HCT116 (cell line): ENCODE measurements around the gene GOLGA8R. TPM values are rescaled to one million over a fixed set of nuclear protein-coding genes. Genes with fewer than 3 reads are reported as not detected.
A peak's percentile ranks its signal among the peaks of the same experiment; 100 is the strongest.
"Not testable (repeated sequence)": the region's sequence is repeated elsewhere in the genome, so short reads cannot be mapped to it uniquely, and the experiment has no call there.

Experiments used
- ATAC-seq: fragments of 200-7000 bp; cut with Tn5 transposase; 2 replicates; pipeline ENCODE4 v1.9.1; 2020; ENCODE audit warnings: mild to moderate bottlenecking, moderate library complexity
- BruUV-seq: library from RNA; stranded (reverse); fragments of 400-500 nt; replicated peaks from 2 replicates; lab custom pipeline; 2021; lab: Mats Ljungman, UMichigan
- CTCF ChIA-PET: fragments of 300-600 bp; sonication (Branson Sonifier 250); formaldehyde crosslinking; loops from one replicate; lab custom pipeline; 2021; ENCODE audit warnings: antibody characterized with exemption; lab: Charles Lee
- POLR2A ChIA-PET: fragments of 300-600, 350-600 bp; sonication (Branson Sonifier 250); formaldehyde crosslinking; loops from one replicate; lab custom pipeline; 2021; ENCODE audit warnings: antibody characterized with exemption; lab: Charles Lee
- RAD21 ChIA-PET, 2 experiments: fragments of 300-600 bp; sonication (Branson Sonifier 250); formaldehyde crosslinking; loops; one replicate each; lab custom pipeline; 2023; ENCODE audit warnings: low total read pairs in 2 of 2; ENCODE audit not compliant: uncharacterized antibody in 2 of 2, unreplicated experiment in 2 of 2, low non-redundant PET in 1 of 2; lab: Charles Lee
- DNase-seq: peaks from one replicate; pipeline ENCODE4 v3.0.0-alpha.2; 2010; ENCODE audit warnings: low read depth, low spot score
- H2AFZ ChIP-seq: fragments of 200-600 bp; shearing (Covaris generic), sonication (generic); 2 replicates; pipeline ENCODE4 v1.6.1; 2017; ENCODE audit warnings: low read depth, mixed run types, mixed read lengths, antibody characterized with exemption, low read length; ENCODE audit not compliant: poor library complexity, severe bottlenecking
- H3K27ac ChIP-seq: 2 replicates; pipeline ENCODE4 v1.5.1; 2012; ENCODE audit warnings: low read depth, low read length
- H3K27me3 ChIP-seq: fragments of 200-600 bp; sonication (generic); 2 replicates; pipeline ENCODE4 v1.6.1; 2016; ENCODE audit warnings: mixed run types, low read length, mixed read lengths; ENCODE audit not compliant: insufficient read depth
- H3K36me3 ChIP-seq, 2 experiments: fragments of 200-500 bp in 1 of 2; fragments of 200-600 bp in 1 of 2; sonication (Bioruptor generic) in 1 of 2; sonication (generic) in 1 of 2; 2 replicates each; pipeline versions ENCODE4 v1.5.1 to v1.6.1; 2014 to 2016; ENCODE audit warnings: low read length in 2 of 2, inconsistent platforms in 1 of 2, mixed read lengths in 1 of 2, mixed run types in 1 of 2; ENCODE audit not compliant: insufficient read depth in 2 of 2, control insufficient read depth in 1 of 2
- H3K4me1 ChIP-seq, 2 experiments: fragments of 200-600 bp in 1 of 2; sonication (generic) in 1 of 2; 2 replicates each; pipeline versions ENCODE4 v1.5.1 to v1.6.1; 2012 to 2017; ENCODE audit warnings: low read length in 2 of 2, inconsistent platforms in 1 of 2, mild to moderate bottlenecking in 1 of 2, mixed read lengths in 1 of 2, mixed run types in 1 of 2, moderate library complexity in 1 of 2; ENCODE audit not compliant: insufficient read depth in 2 of 2, control insufficient read depth in 1 of 2
- H3K4me2 ChIP-seq: fragments of 200-600 bp; sonication (generic); 2 replicates; pipeline ENCODE4 v1.6.1; 2017; ENCODE audit warnings: mixed run types, low read length, mixed read lengths
- H3K4me3 ChIP-seq, 2 experiments: fragments of 200-600 bp in 1 of 2; sonication (generic) in 1 of 2; replicated peaks in 1 of 2; 2 replicates each; pipeline ENCODE4 v1.5.1; 2011 to 2016; ENCODE audit warnings: low read length in 2 of 2, control low read depth in 1 of 2, low read depth in 1 of 2, mild to moderate bottlenecking in 1 of 2, mixed read lengths in 1 of 2, mixed run types in 1 of 2
- H3K79me2 ChIP-seq: fragments of 200-600 bp; sonication (generic); 2 replicates; pipeline ENCODE4 v1.6.1; 2017; ENCODE audit warnings: mild to moderate bottlenecking, mixed run types, low read length, moderate library complexity, mixed read lengths; ENCODE audit not compliant: insufficient read depth
- H3K9ac ChIP-seq: fragments of 200-600 bp; sonication (generic); 2 replicates; pipeline ENCODE4 v1.6.1; 2016; ENCODE audit warnings: low read length, mixed read lengths
- H3K9me2 ChIP-seq: fragments of 200-600 bp; sonication (generic), shearing (Covaris generic); 2 replicates; pipeline ENCODE4 v1.6.1; 2017; ENCODE audit warnings: mixed run types, mild to moderate bottlenecking, moderate library complexity; ENCODE audit not compliant: insufficient read depth
- H3K9me3 ChIP-seq, 2 experiments: fragments of 200-500 bp in 1 of 2; fragments of 200-600 bp in 1 of 2; sonication (Bioruptor generic) in 1 of 2; sonication (generic) in 1 of 2; 2 replicates each; pipeline ENCODE4 v1.6.1; 2014 to 2017; ENCODE audit warnings: low read length in 2 of 2, mixed read lengths in 2 of 2, inconsistent platforms in 1 of 2, low read depth in 1 of 2, mild to moderate bottlenecking in 1 of 2, mixed run types in 1 of 2, moderate library complexity in 1 of 2; ENCODE audit not compliant: control insufficient read depth in 1 of 2, insufficient read depth in 1 of 2
- H4K20me1 ChIP-seq: fragments of 200-600 bp; sonication (generic), shearing (Covaris generic); 2 replicates; pipeline ENCODE4 v1.6.1; 2017; ENCODE audit warnings: mixed run types, mild to moderate bottlenecking, moderate library complexity; ENCODE audit not compliant: insufficient read depth
- intact Hi-C: fragments of 100-400 bp; cut with micrococcal nuclease; formaldehyde crosslinking; loops from 2 replicates; pipeline ENCODE4 v1.10.0; 2022
- total RNA-seq: library from RNA; stranded (reverse); gene quantifications from one replicate; pipeline ENCODE4 v1.2.1, GENCODE V29; 2021; ENCODE audit not compliant: unreplicated experiment

Gene GOLGA8R
- total RNA-seq, 1 experiment from 2014 or later: 0.57 TPM

DNA sequence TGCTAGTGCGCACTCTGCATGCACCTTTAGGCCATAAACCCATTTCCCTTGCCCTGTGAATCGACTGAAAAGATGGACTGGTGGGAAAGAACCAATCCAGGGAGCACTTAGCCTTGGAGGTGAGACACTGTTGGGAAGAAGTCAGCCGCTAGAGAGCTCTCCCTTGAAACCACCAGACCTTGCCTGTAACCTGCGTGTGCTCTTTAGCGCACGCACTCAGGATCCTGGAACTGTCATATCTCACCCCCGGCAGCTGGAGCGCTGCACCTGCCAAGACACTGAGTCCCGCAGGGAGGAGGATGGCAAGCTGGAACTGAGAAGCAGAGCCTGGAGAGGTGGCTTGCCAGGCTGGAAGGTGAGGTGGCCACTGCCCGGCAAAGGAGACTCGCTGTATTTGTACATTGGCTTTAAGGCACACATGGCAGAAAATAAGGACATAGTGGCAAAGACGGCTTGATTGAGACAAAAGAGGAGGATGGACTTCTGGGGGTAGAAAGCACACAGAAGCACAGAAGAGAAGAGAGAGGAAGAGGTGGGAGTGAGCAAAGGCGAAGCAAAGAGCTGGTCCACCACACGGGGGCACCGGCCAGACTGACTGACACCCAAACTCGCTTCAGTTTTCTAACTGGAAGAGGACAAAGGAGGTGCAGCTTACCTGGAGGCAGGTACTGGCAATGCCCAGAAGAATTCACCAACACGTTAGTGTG, 37.5 kb downstream of the GOLGA8R start:
- H4K20me1 ChIP-seq, H3K4me2 ChIP-seq, H3K79me2 ChIP-seq, intact Hi-C loops, DNase-seq, BruUV-seq, H3K4me3 ChIP-seq, H3K9ac ChIP-seq, POLR2A ChIA-PET, H3K27ac ChIP-seq, RAD21 ChIA-PET, H3K4me1 ChIP-seq, H3K36me3 ChIP-seq, H3K27me3 ChIP-seq, CTCF ChIA-PET, H2AFZ ChIP-seq, H3K9me3 ChIP-seq, H3K9me2 ChIP-seq: not testable (repeated sequence)
- ATAC-seq: peak; percentile 65; the same call in 1 of the 2 replicates

DNA sequence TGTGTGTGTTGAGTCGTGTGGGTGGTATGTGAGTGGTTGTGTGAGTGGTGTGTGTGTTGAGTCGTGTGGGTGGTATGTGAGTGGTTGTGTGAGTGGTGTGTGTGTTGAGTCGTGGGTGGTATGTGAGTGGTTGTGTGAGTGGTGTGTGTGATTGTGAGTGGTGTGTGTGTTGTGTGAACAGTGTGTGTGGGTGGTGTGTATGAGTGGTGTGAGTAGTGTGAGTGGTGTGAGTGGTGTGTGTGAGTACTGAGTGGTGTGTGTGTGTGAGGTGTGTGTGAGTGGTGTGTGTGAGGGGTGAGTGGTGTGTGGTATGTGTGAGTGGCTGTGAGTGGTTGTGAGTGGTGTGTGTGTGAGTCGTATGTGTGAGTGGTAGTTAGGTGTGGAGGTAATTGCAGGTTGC, 38.2 kb downstream of the GOLGA8R start:
- H3K9me2 ChIP-seq, H2AFZ ChIP-seq, DNase-seq, H3K4me3 ChIP-seq, intact Hi-C loops, H3K36me3 ChIP-seq, H3K27me3 ChIP-seq, H3K4me2 ChIP-seq, CTCF ChIA-PET, H3K9ac ChIP-seq, H3K9me3 ChIP-seq, H3K4me1 ChIP-seq, POLR2A ChIA-PET, H3K79me2 ChIP-seq, H4K20me1 ChIP-seq, BruUV-seq, H3K27ac ChIP-seq, ATAC-seq, RAD21 ChIA-PET: not testable (repeated sequence)

DNA sequence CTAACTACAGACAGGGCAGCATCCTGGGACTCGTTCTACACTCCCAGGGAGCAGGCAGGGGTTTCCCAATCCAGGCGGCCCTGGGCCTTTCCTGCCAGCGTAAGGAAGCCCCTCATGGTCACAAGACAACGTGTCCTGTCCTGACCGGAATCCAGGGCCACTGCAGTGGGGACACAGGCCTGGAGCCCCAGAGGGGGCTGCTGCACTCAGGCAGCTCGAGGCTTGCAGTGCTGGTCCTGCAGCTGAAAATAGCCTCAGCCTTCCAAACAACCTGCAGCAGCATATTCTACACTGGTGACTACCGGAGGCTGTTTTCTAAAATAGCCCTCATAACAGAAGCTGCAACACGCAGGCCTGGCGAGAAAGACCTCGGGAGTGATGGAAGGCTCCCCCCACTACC, 39.2 kb downstream of the GOLGA8R start:
- H3K36me3 ChIP-seq, H3K9me2 ChIP-seq, H3K4me2 ChIP-seq, H3K79me2 ChIP-seq, H3K27me3 ChIP-seq, ATAC-seq, H3K27ac ChIP-seq, intact Hi-C loops, H2AFZ ChIP-seq, BruUV-seq, CTCF ChIA-PET, H3K9ac ChIP-seq, DNase-seq, H3K4me3 ChIP-seq, H3K9me3 ChIP-seq, RAD21 ChIA-PET, H3K4me1 ChIP-seq, POLR2A ChIA-PET, H4K20me1 ChIP-seq: not testable (repeated sequence)

DNA sequence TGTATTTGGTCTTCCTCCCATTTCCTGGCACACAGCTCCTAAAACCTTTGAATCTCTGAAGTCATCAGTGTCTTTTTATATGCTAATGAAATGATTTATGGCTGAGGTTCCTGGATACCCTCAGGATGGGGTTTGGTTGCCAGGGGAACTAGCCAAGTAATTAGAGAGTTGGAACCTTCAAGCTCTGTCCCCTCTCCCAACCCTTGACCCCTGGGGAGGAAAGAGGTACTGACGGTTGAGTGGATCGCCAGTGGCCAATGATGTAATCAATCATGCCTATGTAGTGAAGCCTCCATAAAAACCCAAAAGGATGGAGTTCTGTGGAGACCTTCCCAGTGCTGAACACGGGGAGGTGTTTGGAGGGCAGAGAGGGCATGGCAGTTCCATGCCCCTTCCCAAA, 45.8 kb downstream of the GOLGA8R start:
- H3K9me3 ChIP-seq, H3K4me1 ChIP-seq, POLR2A ChIA-PET, H3K9ac ChIP-seq, H3K79me2 ChIP-seq, H3K4me2 ChIP-seq, H3K27me3 ChIP-seq, H3K4me3 ChIP-seq, CTCF ChIA-PET, DNase-seq, BruUV-seq, H3K36me3 ChIP-seq, ATAC-seq, RAD21 ChIA-PET, H3K27ac ChIP-seq, H3K9me2 ChIP-seq, H4K20me1 ChIP-seq, H2AFZ ChIP-seq, intact Hi-C loops: not testable (repeated sequence)
